Sigmoid colon (tissue), 7 donors: ENCODE results near the gene DIP2B. TPM values are rescaled to one million over a fixed set of nuclear protein-coding genes. Genes with fewer than 3 reads are reported as not detected.

ENCODE experiments used
- DNase-seq: peaks from one replicate; pipeline ENCODE4 v3.0.0-alpha.2; 2019
- H3K27ac ChIP-seq, 4 donors: fragments of 200-600 bp; sonication (generic); one replicate each; pipeline ENCODE4 v1.5.1; 2016 to 2019; ENCODE audit warnings: mild to moderate bottlenecking in 1 of 4
- H3K27me3 ChIP-seq, 3 donors: fragments of 200-600 bp; sonication (generic); one replicate each; pipeline ENCODE4 v1.5.1; 2019; ENCODE audit warnings: mild to moderate bottlenecking in 1 of 3
- H3K36me3 ChIP-seq, 4 donors: fragments of 200-600 bp; sonication (generic); one replicate each; pipeline ENCODE4 v1.5.1; 2016 to 2019
- H3K4me1 ChIP-seq, 4 donors: fragments of 200-600 bp; sonication (generic); one replicate each; pipeline ENCODE4 v1.5.1; 2017 to 2019
- H3K4me3 ChIP-seq, 4 donors: fragments of 200-600 bp; sonication (generic); one replicate each; pipeline ENCODE4 v1.5.1; 2017 to 2019; ENCODE audit warnings: mild to moderate bottlenecking in 2 of 4, moderate library complexity in 1 of 4
- H3K9me3 ChIP-seq, 4 donors: fragments of 200-600 bp in 3 of 4; sonication (generic) in 3 of 4; one replicate each; pipeline versions ENCODE4 v1.5.1 to v1.6.1; 2013 to 2019
- EP300 ChIP-seq, 4 donors: sonication (generic); formaldehyde crosslinking; IDR thresholded peaks; one replicate each; pipeline ENCODE4 v1.6.1; 2017; ENCODE audit warnings: antibody characterized with exemption in 4 of 4
- POLR2A ChIP-seq, 2 donors: fragments of 450-650 bp; IDR thresholded peaks; one replicate each; pipeline ENCODE4 v1.6.1; 2016; ENCODE audit warnings: antibody characterized with exemption in 2 of 2, mild to moderate bottlenecking in 2 of 2, moderate library complexity in 2 of 2
- POLR2AphosphoS5 ChIP-seq, 4 donors: sonication (generic); formaldehyde crosslinking; IDR thresholded peaks; one replicate each; pipeline ENCODE4 v1.6.1; 2017; ENCODE audit warnings: antibody characterized with exemption in 4 of 4
- WGBS, 2 donors: extraction: QIAGEN DNeasy Blood & Tissue Kit; methylation state at CpG; one replicate each; pipeline ENCODE4 v1.1.7; 2013; 5-methylcytosine and 5-hydroxymethylcytosine counted together
- intact Hi-C: fragments of 100-400 bp; cut with DNase I; formaldehyde crosslinking; loops from one replicate; pipeline ENCODE4 v1.15.1; 2023
- polyA plus RNA-seq, 3 donors: library from polyadenylated mRNA; stranded (reverse); fragments of 200-250 nt; gene quantifications; one replicate each; pipeline ENCODE4 v1.2.3, GENCODE V29; 2013
- total RNA-seq, 4 donors: library from RNA; depleted of rRNA; stranded (reverse); fragments of >200 nt; gene quantifications; one replicate each; pipeline ENCODE4 v1.1.0, GENCODE V29; 2016
- TF ChIP-seq, protein P1 (sequence below), 4 experiments: fragments of 450-650 bp in 3 of 4; fragments of 200-600 bp in 1 of 4; IDR thresholded peaks; one replicate each; pipeline ENCODE4 v1.5.1; 2016 to 2019; ENCODE audit warnings: antibody characterized with exemption in 4 of 4, mild to moderate bottlenecking in 3 of 4, moderate library complexity in 2 of 4
- donor health status: healthy with polysubstance abuse.
- donor health status: Bipolar disorder and iron deficiency.
- donor health status: healthy.

Gene DIP2B
- total and polyA plus RNA-seq, 7 donors: 7.2 to 28.0 (median 16.4) TPM

GRCh38 chr12:50636505-50636904 lies 131.7 kb downstream of the DIP2B start:
- peaks cover 0 to 14% (median 0%) of the 10 kb centered on the region in 4 donors for H3K36me3 ChIP-seq
- H3K27me3 ChIP-seq: no peaks in the 10 kb centered on the region
- H3K4me3 ChIP-seq: no peak overlapping the region
- intact Hi-C loops: loop anchor here (5.0 kb wide), 1 partner anchor 64 kb away; no protein-coding TSS in a partner anchor
- no peaks in the 10 kb centered on the region for H3K9me3 ChIP-seq
- no peak overlapping the region for H3K27ac ChIP-seq
- TF ChIP-seq POLR2AphosphoS5 (IDR thresholded peaks at IDR 0.05) (no peak), EP300 (IDR thresholded peaks at IDR 0.05) (no peak), POLR2A (IDR thresholded peaks at IDR 0.05) (no peak)
- DNase-seq: no peak
- 63 to 86% methylated on average over 3 of the region's 3 CpGs for WGBS, 2 donors
- peaks cover 0 to 19% (median 8%) of the 10 kb centered on the region in 4 donors for H3K4me1 ChIP-seq

- 28 to 38% methylated on average over 4 of the region's 4 CpGs for WGBS, 2 donors
- Histone ChIP-seq H3K27ac (no peak overlapping the region), H3K4me3 (no peak overlapping the region), H3K27me3 (no peaks in the 10 kb centered on the region), H3K36me3 (peaks cover 0 to 9% (median 0%) of the 10 kb centered on the region in 4 donors), H3K4me1 (peaks cover 0 to 19% (median 8%) of the 10 kb centered on the region in 4 donors), H3K9me3 (no peaks in the 10 kb centered on the region)
- TF ChIP-seq, protein P1, sequence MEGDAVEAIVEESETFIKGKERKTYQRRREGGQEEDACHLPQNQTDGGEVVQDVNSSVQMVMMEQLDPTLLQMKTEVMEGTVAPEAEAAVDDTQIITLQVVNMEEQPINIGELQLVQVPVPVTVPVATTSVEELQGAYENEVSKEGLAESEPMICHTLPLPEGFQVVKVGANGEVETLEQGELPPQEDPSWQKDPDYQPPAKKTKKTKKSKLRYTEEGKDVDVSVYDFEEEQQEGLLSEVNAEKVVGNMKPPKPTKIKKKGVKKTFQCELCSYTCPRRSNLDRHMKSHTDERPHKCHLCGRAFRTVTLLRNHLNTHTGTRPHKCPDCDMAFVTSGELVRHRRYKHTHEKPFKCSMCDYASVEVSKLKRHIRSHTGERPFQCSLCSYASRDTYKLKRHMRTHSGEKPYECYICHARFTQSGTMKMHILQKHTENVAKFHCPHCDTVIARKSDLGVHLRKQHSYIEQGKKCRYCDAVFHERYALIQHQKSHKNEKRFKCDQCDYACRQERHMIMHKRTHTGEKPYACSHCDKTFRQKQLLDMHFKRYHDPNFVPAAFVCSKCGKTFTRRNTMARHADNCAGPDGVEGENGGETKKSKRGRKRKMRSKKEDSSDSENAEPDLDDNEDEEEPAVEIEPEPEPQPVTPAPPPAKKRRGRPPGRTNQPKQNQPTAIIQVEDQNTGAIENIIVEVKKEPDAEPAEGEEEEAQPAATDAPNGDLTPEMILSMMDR (IDR thresholded peaks at IDR 0.05): peak; percentile 39 to 54 (median 52)
- TF ChIP-seq POLR2A (IDR thresholded peaks at IDR 0.05): no peak
- TF ChIP-seq POLR2AphosphoS5 (IDR thresholded peaks at IDR 0.05): no peak
- no peak for TF ChIP-seq EP300 (IDR thresholded peaks at IDR 0.05)
- DNase-seq: no peak
- intact Hi-C loops: loop anchor here (1.0 to 5.0 kb wide), 2 partner anchors 66 to 133 kb away; no protein-coding TSS in a partner anchor
Observed at GRCh38 chr12:50637870-50638481, 133.2 kb downstream of the DIP2B start.

DNA sequence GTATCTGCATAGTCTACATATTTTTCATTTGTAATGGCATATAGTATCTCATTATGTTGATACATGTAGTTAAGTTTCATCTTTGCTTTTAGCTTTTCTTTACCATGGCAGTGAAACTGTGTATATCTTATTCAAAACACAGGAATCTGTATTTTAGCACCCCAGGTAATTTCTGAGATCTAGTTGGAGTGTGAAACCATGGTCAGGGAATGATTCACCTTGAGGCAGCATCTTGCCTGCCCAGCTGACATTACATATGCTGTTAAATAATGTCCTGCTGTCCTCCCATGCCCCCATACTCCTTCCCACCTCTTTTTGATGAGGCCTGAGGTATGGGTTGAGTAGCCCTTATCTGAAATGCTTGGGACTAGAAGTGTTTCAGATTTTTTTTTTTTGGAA lies 133.7 kb downstream of the DIP2B start:
- Histone ChIP-seq H3K9me3 (no peaks in the 10 kb centered on the region), H3K27ac (no peak overlapping the region), H3K27me3 (no peaks in the 10 kb centered on the region), H3K4me3 (no peak overlapping the region), H3K36me3 (peaks cover 0 to 9% (median 0%) of the 10 kb centered on the region in 4 donors), H3K4me1 (peaks cover 0 to 19% (median 6%) of the 10 kb centered on the region in 4 donors)
- intact Hi-C loops: loop anchor here (1.0 to 5.0 kb wide), 2 partner anchors 66 to 133 kb away; no protein-coding TSS in a partner anchor
- no peak for DNase-seq
- no peak for TF ChIP-seq POLR2A (IDR thresholded peaks at IDR 0.05)
- TF ChIP-seq EP300 (IDR thresholded peaks at IDR 0.05): no peak
- no peak for TF ChIP-seq POLR2AphosphoS5 (IDR thresholded peaks at IDR 0.05)
- TF ChIP-seq, protein P1 (IDR thresholded peaks at IDR 0.05): no peak

DNA sequence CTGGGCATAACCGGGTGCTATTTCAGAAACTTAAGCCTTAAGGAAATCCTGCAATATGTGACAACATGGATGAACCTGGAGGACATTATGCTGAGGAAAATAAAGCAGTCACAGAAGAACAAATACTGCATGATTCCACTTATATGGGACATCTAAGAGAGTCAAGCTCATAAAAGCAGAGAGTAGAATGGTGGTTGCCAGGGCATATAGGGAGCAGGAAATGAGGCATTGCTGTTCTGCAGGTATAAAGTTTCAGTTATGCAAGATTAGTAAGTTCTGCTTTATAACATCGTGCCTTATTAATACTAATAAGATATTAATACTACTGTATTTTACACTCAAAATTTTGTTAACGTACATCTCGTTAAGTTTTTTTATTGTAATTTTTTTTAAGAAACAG lies 134.9 kb downstream of the DIP2B start:
- intact Hi-C loops: loop anchor here (5.0 kb wide), 1 partner anchor 67 kb away; no protein-coding TSS in a partner anchor
- TF ChIP-seq, protein P1 (IDR thresholded peaks at IDR 0.05): no peak
- TF ChIP-seq POLR2AphosphoS5 (IDR thresholded peaks at IDR 0.05) (no peak), POLR2A (IDR thresholded peaks at IDR 0.05) (no peak), EP300 (IDR thresholded peaks at IDR 0.05) (no peak)
- DNase-seq: no peak
- Histone ChIP-seq H3K4me3 (no peak overlapping the region), H3K27ac (no peak overlapping the region), H3K36me3 (peaks cover 0 to 9% (median 0%) of the 10 kb centered on the region in 4 donors), H3K27me3 (no peaks in the 10 kb centered on the region), H3K4me1 (peaks cover 0 to 19% (median 3%) of the 10 kb centered on the region in 4 donors), H3K9me3 (no peaks in the 10 kb centered on the region)
- WGBS, 2 donors: 81 to 83% methylated on average over 4 of the region's 4 CpGs

DNA sequence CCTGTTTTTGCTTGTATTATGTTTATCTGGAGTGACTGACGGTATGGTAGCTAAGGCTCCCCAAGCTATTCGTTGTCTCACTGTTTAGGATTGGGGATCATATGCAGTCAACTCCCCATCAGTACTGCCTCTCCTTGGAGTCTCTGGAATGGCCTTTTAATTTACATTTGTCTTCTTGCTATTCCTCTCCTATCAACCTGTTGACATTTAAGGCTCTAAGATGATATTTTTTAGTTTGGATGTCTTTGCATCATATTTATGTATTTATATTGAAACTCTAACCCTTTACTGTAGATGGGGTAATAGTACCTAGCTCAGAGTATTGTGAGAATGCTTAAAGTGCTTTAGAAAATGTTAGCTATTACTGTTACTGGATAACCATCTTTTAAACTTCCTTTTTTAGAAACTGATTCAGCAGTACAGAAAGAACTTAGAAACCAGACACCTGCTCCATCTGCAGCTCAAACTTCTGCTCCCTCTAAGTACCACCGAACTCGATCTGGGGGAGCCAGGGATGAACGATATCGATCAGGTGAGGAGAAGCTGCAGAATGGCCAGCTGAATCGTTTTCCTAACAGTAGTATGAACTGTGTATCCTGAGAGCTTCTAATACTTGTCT lies 135.6 kb downstream of the DIP2B start:
- intact Hi-C loops: no loop called here
- no peak for TF ChIP-seq POLR2AphosphoS5 (IDR thresholded peaks at IDR 0.05)
- no peak for TF ChIP-seq EP300 (IDR thresholded peaks at IDR 0.05)
- TF ChIP-seq POLR2A (IDR thresholded peaks at IDR 0.05): no peak
- TF ChIP-seq, protein P1 (IDR thresholded peaks at IDR 0.05): no peak
- H3K4me1 ChIP-seq: peaks cover 0 to 16% (median 3%) of the 10 kb centered on the region in 4 donors
- H3K9me3 ChIP-seq: no peaks in the 10 kb centered on the region
- no peak overlapping the region for H3K27ac ChIP-seq
- 72 to 90% methylated on average over 7 of the region's 7 CpGs for WGBS, 2 donors
- no peaks in the 10 kb centered on the region for H3K27me3 ChIP-seq
- H3K36me3 ChIP-seq: peaks cover 0 to 9% (median 0%) of the 10 kb centered on the region in 4 donors
- DNase-seq: no peak
- H3K4me3 ChIP-seq: no peak overlapping the region
